ENCODE measurements around the gene RHBDD3.

- TF ChIP-seq CTCF (IDR thresholded peaks at IDR 0.05) (no peak), POLR2A (IDR thresholded peaks at IDR 0.05) (no peak)
These were observed 31.5 kb upstream of the RHBDD3 start for GRCh38 chr22:29299136-29299900.
